Fibroblast of skin of left biceps (primary cell): ENCODE data around the gene HLA-DPA1.
"Not testable (repeated sequence)": the region's sequence is repeated elsewhere in the genome, so short reads cannot be mapped to it uniquely, and the experiment has no call there.

ENCODE experiments used
- DNase-seq, 2 experiments: peaks; one replicate each; pipeline ENCODE4 v3.0.0-alpha.2; 2013; ENCODE audit warnings: low read depth in 2 of 2

HLA-DPA1 gene

GRCh38 chr6:33064723-33065122 is 8.7 kb downstream of the HLA-DPA1 start:
- no peak for DNase-seq

- not testable (repeated sequence) for DNase-seq
Observed at GRCh38 chr6:33063435-33063834, 10.0 kb downstream of the HLA-DPA1 start.

- no peak for DNase-seq
Observed at GRCh38 chr6:33061987-33062386, 11.5 kb downstream of the HLA-DPA1 start.

- DNase-seq, result no peak
Observed at GRCh38 chr6:33057222-33058150, 16.0 kb downstream of the HLA-DPA1 start.

- DNase-seq, result no peak
Observed at GRCh38 chr6:33053230-33053629, 20.2 kb downstream of the HLA-DPA1 start.

GRCh38 chr6:33052627-33053026 is 20.8 kb downstream of the HLA-DPA1 start:
- DNase-seq, result no peak

GRCh38 chr6:33050014-33050810 is 23.2 kb downstream of the HLA-DPA1 start:
- no peak for DNase-seq

- no peak for DNase-seq
Observed at GRCh38 chr6:33049323-33050013, 24.0 kb downstream of the HLA-DPA1 start.

- no peak for DNase-seq
Observed at GRCh38 chr6:33040157-33040556, 33.3 kb downstream of the HLA-DPA1 start.

- DNase-seq, result no peak
Observed at GRCh38 chr6:33036535-33036934, 36.9 kb downstream of the HLA-DPA1 start.

- DNase-seq, result no peak
Observed at GRCh38 chr6:33034554-33034953, 38.9 kb downstream of the HLA-DPA1 start.

- DNase-seq, result no peak
Observed at GRCh38 chr6:33030245-33030644, 43.2 kb downstream of the HLA-DPA1 start.

GRCh38 chr6:33029328-33030184 is 43.9 kb downstream of the HLA-DPA1 start:
- DNase-seq, result no peak

GRCh38 chr6:33028220-33028849 is 45.1 kb downstream of the HLA-DPA1 start:
- DNase-seq, result no peak

GRCh38 chr6:33024521-33024920 is 48.9 kb downstream of the HLA-DPA1 start:
- DNase-seq, result no peak

GRCh38 chr6:33023536-33023935 is 49.9 kb downstream of the HLA-DPA1 start:
- DNase-seq, result no peak

GRCh38 chr6:33021917-33022316 is 51.5 kb downstream of the HLA-DPA1 start:
- no peak for DNase-seq

- DNase-seq, result no peak
Observed at GRCh38 chr6:33019372-33019771, 54.1 kb downstream of the HLA-DPA1 start.

GRCh38 chr6:33018904-33019303 is 54.5 kb downstream of the HLA-DPA1 start:
- DNase-seq, result no peak

GRCh38 chr6:33018418-33018817 is 55.0 kb downstream of the HLA-DPA1 start:
- no peak for DNase-seq
